Measurements from ENCODE around the gene HARS1.

DNA sequence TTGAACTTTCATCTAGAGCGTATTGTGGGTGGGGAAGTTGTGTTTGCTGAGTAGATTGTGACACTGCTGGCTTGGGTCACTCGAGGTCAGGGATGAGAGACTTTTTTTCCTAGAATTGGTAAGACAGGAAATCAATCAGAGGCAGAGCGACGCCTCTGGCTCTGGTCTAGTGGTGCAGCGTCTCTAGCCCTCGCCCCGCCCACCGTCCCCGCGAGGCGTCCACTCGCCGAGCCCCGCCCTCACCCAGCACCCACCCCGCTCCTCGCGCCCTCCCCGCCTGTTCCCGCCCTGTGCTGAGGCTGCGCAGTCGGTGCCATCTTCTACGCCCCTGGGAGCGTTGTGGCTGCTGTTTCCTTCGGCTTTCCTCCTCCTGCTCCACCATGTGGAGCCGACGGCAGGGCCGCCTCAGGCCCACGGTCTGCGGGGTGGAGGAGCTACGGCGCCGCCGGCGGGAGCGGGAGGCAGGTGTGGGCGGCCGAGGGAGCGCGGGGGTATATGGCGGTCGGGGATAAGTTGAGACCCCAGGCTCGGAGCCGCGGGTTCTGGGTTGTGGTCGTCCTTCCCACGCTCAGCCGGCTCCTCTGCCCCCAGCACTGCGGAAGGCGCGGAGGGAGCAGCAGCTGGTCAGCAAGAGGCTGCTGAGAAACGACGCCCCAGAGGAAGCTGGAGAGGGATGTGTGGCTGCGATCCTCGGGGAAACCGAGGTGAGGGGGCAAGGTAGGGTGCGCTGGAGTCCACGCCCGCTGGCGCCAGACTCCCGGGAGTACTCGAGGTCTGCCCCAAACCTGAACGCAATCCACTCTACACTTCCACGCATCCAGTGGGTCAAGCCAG is 51.8 kb downstream of the HARS1 start, which contains the start of gene TMCO6:
- TF ChIP-seq, protein P1, sequence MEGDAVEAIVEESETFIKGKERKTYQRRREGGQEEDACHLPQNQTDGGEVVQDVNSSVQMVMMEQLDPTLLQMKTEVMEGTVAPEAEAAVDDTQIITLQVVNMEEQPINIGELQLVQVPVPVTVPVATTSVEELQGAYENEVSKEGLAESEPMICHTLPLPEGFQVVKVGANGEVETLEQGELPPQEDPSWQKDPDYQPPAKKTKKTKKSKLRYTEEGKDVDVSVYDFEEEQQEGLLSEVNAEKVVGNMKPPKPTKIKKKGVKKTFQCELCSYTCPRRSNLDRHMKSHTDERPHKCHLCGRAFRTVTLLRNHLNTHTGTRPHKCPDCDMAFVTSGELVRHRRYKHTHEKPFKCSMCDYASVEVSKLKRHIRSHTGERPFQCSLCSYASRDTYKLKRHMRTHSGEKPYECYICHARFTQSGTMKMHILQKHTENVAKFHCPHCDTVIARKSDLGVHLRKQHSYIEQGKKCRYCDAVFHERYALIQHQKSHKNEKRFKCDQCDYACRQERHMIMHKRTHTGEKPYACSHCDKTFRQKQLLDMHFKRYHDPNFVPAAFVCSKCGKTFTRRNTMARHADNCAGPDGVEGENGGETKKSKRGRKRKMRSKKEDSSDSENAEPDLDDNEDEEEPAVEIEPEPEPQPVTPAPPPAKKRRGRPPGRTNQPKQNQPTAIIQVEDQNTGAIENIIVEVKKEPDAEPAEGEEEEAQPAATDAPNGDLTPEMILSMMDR (IDR thresholded peaks at IDR 0.05) = peak; percentile 82
- TF ChIP-seq ZFX (IDR thresholded peaks at IDR 0.05; ENCODE audit: borderline replicate concordance) = no peak

All from 22Rv1 (cell line).